ENCODE measurements around the gene DPF3. TPM values are rescaled to one million over a fixed set of nuclear protein-coding genes. Genes with fewer than 3 reads are reported as not detected.

Gene DPF3
- total RNA-seq, result not detected in 2 replicates

DNA sequence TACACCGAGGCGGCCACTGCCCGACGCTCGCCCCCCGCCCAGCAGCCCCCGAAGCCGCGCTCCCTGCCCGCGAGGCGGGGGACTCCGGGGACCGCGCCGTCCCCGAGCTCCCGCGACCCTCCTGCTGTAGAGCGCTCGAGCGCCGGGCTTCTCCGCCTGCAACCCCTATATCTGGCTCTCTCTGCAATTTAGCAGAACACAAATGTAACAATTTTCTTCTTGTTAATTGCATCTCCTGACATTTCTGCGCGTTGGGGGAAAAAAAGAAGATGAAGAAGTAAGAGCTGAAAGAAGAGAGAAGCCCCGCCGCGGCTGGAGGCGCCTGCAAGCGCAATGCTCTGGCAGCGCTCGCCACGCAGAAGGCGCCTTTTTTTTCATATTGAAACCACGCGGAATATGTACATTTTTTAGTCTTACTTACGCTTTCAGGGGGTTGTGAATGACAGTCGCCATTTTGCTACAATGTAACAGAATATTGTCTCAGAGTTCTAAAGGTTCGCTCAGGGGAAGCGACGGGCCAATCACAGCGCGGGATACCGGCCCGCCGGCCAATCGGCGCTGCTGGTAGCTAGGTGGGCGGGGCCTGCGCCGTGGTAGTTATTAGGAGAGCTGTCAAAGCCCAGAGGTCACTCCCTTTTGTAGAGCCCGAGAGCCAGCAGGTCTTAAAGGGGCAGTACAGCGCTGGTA, at the start of gene DPF3:
DPF3 (minus strand) TSS at position 466 of the 687 bp plus-strand sequence; CDS start at position 453, 13 bp downstream.

DNA sequence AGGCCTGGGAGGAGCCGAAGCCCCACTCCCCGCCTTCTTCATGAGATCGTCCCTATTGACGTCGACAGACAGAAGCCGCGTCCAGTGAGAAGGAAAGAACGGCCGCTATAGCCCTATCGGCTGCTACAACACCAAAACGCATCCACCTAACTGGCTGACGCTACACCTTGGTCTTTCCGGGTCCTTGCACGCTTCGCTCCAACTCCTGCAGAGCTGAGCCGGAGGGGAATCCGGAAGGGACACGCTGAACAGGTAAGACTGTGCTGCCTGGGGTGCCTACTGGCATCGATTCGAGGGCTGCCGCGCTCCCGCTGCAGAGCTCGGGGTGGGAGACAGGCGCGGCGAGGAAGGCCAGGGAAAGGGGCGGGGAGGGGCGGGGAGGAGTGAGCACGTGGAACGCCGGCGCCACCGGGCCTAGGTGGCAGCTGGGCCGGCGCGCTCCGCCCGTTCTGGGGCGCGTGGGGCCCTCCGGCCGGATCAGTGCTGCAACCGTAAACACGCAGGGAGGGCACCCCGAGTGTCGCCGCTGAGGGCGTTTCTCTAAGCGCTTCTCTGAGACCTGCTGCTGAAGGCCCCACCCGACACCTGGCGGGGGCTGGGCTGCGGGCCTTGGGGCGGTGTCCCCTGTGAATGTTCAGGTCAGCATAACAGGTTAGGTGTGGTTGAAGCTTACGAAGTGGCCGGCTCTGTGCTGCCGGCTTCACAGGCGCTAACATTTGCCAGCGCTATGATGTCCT, 32.6 kb upstream of the DPF3 start, which contains the start of gene DCAF4:
DCAF4 (plus strand) TSS at position 173 of the 737 bp plus-strand sequence. CDS start 11,515 bp downstream, outside the sequence.

Other genes starting within 250 kb of the DPF3 start
- gene DCAF4, start 32.4 kb upstream of the DPF3 start, total RNA-seq, result 13.7 and 20.1 TPM in 2 replicates
- gene ZFYVE1, start 133.0 kb upstream of the DPF3 start, total RNA-seq, result 16.6 and 18.5 TPM in 2 replicates
- gene RBM25, start 164.4 kb upstream of the DPF3 start, total RNA-seq, result 10.5 and 16.4 TPM in 2 replicates
- gene PSEN1, start 242.4 kb upstream of the DPF3 start, total RNA-seq, result 35.0 and 36.8 TPM in 2 replicates